ENCODE data around the gene THSD7A. TPM values are rescaled to one million over a fixed set of nuclear protein-coding genes. Genes with fewer than 3 reads are reported as not detected.

THSD7A gene
- polyA plus RNA-seq, 1 donor from 2014 or later, result 18.5 TPM

DNA sequence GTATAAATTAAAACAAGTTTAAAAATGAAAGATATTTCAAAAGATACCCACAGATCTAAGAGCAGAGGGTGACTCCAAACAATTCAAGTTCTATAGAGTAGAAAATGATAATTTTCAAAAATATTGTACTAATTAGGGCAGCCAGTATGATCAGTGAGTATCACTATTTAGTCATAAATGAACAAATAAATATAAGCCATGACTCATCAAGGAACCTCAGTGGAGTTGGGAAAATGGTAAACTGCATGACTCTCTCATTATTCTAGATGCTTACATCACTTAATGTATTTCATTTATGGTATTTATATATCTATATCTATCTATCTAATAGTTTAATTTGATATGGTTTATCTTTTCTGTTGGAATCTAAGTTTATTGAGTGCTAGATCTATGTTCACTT, 94.3 kb downstream of the THSD7A start:
- no peaks in the 10 kb centered on the region for H3K27me3 ChIP-seq (ENCODE audit: insufficient read depth, low read depth, low read length)
- H3K4me2 ChIP-seq (ENCODE audit: low read length), result no peak overlapping the region
- H3K9ac ChIP-seq (ENCODE audit: low read length), result no peak overlapping the region
- H3K79me2 ChIP-seq (replicated peaks; ENCODE audit: insufficient read depth, low read length), result no peaks in the 10 kb centered on the region
- peaks cover 6% of the 10 kb centered on the region for H3F3A ChIP-seq (ENCODE audit: insufficient read depth, low read length, poor library complexity, severe bottlenecking)
- H4K20me1 ChIP-seq (ENCODE audit: insufficient read depth), result no peaks in the 10 kb centered on the region
- TF ChIP-seq, protein P1, sequence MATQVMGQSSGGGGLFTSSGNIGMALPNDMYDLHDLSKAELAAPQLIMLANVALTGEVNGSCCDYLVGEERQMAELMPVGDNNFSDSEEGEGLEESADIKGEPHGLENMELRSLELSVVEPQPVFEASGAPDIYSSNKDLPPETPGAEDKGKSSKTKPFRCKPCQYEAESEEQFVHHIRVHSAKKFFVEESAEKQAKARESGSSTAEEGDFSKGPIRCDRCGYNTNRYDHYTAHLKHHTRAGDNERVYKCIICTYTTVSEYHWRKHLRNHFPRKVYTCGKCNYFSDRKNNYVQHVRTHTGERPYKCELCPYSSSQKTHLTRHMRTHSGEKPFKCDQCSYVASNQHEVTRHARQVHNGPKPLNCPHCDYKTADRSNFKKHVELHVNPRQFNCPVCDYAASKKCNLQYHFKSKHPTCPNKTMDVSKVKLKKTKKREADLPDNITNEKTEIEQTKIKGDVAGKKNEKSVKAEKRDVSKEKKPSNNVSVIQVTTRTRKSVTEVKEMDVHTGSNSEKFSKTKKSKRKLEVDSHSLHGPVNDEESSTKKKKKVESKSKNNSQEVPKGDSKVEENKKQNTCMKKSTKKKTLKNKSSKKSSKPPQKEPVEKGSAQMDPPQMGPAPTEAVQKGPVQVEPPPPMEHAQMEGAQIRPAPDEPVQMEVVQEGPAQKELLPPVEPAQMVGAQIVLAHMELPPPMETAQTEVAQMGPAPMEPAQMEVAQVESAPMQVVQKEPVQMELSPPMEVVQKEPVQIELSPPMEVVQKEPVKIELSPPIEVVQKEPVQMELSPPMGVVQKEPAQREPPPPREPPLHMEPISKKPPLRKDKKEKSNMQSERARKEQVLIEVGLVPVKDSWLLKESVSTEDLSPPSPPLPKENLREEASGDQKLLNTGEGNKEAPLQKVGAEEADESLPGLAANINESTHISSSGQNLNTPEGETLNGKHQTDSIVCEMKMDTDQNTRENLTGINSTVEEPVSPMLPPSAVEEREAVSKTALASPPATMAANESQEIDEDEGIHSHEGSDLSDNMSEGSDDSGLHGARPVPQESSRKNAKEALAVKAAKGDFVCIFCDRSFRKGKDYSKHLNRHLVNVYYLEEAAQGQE (IDR thresholded peaks at IDR 0.05; ENCODE audit: borderline replicate concordance), result no peak
- no peak for TF ChIP-seq SMC3 (conservative IDR thresholded peaks at IDR 0.05; ENCODE audit: poor library complexity)
- no peak for TF ChIP-seq TAF1 (IDR thresholded peaks at IDR 0.05; ENCODE audit: low read depth)
- no peak for TF ChIP-seq MXI1 (conservative IDR thresholded peaks at IDR 0.05; ENCODE audit: poor library complexity, severe bottlenecking)
- TF ChIP-seq POLR2AphosphoS5 (IDR thresholded peaks at IDR 0.05), result no peak
- no peak overlapping the region for H2AFZ ChIP-seq (ENCODE audit: low read depth, low read length)
- no peaks in the 10 kb centered on the region for H3K9me3 ChIP-seq (ENCODE audit: low read length)
- no peaks in the 10 kb centered on the region for H3K9me2 ChIP-seq (ENCODE audit: insufficient read depth, low read length)
- H3K27ac ChIP-seq (ENCODE audit: low read length), result no peak overlapping the region
- no peaks in the 10 kb centered on the region for H3K36me3 ChIP-seq (ENCODE audit: insufficient read depth, low read length)
- H3K4me3 ChIP-seq (ENCODE audit: low read length), result no peak overlapping the region

DNA sequence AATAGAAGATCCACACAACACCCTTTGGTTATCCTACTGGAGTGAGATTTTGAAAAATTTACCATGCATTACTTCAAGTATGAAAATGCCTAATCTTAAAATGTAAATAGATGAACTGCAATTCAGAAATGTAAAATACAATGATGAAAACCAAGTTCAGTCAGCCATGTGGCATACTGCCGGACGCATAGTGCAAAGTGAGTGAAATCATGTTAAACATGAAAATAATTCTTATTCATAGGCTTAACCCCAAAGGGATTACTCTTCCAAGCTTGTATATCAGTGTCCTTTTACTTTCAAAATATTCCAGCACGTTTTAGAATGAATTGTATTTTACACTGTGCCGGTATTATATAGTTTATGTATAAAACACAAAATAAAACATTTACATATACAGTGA, 99.8 kb downstream of the THSD7A start:
- Histone ChIP-seq H3K4me3 (ENCODE audit: low read length) (no peak overlapping the region), H3K27me3 (ENCODE audit: insufficient read depth, low read depth, low read length) (no peaks in the 10 kb centered on the region), H3K36me3 (ENCODE audit: insufficient read depth, low read length) (no peaks in the 10 kb centered on the region), H3K79me2 (replicated peaks; ENCODE audit: insufficient read depth, low read length) (no peaks in the 10 kb centered on the region), H3K27ac (ENCODE audit: low read length) (no peak overlapping the region), H4K20me1 (ENCODE audit: insufficient read depth) (no peaks in the 10 kb centered on the region), H3F3A (ENCODE audit: insufficient read depth, low read length, poor library complexity, severe bottlenecking) (no peaks in the 10 kb centered on the region), H3K4me2 (ENCODE audit: low read length) (no peak overlapping the region), H3K9ac (ENCODE audit: low read length) (no peak overlapping the region), H2AFZ (ENCODE audit: low read depth, low read length) (no peak overlapping the region), H3K9me2 (ENCODE audit: insufficient read depth, low read length) (no peaks in the 10 kb centered on the region), H3K9me3 (ENCODE audit: low read length) (no peaks in the 10 kb centered on the region)
- TF ChIP-seq SMC3 (conservative IDR thresholded peaks at IDR 0.05; ENCODE audit: poor library complexity) (no peak), POLR2AphosphoS5 (IDR thresholded peaks at IDR 0.05) (no peak), RAD21 (conservative IDR thresholded peaks at IDR 0.05) (no peak), MXI1 (conservative IDR thresholded peaks at IDR 0.05; ENCODE audit: poor library complexity, severe bottlenecking) (no peak)
- TF ChIP-seq, protein P1 (IDR thresholded peaks at IDR 0.05; ENCODE audit: borderline replicate concordance), result no peak
- TF ChIP-seq, protein P2, sequence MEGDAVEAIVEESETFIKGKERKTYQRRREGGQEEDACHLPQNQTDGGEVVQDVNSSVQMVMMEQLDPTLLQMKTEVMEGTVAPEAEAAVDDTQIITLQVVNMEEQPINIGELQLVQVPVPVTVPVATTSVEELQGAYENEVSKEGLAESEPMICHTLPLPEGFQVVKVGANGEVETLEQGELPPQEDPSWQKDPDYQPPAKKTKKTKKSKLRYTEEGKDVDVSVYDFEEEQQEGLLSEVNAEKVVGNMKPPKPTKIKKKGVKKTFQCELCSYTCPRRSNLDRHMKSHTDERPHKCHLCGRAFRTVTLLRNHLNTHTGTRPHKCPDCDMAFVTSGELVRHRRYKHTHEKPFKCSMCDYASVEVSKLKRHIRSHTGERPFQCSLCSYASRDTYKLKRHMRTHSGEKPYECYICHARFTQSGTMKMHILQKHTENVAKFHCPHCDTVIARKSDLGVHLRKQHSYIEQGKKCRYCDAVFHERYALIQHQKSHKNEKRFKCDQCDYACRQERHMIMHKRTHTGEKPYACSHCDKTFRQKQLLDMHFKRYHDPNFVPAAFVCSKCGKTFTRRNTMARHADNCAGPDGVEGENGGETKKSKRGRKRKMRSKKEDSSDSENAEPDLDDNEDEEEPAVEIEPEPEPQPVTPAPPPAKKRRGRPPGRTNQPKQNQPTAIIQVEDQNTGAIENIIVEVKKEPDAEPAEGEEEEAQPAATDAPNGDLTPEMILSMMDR (IDR thresholded peaks at IDR 0.05; ENCODE audit: poor library complexity, severe bottlenecking), result no peak
